GM19463 (cell line): Measurements from ENCODE around the gene KL.
A peak's percentile ranks its signal among the peaks of the same experiment; 100 is the strongest.

Experiments
- ATAC-seq: cut with Tn5 transposase; IDR thresholded peaks from one replicate; pipeline ENCODE4 v1.9.1; 2021; ENCODE audit warnings: mild to moderate bottlenecking, moderate library complexity; ENCODE audit not compliant: unreplicated experiment

Gene KL

DNA sequence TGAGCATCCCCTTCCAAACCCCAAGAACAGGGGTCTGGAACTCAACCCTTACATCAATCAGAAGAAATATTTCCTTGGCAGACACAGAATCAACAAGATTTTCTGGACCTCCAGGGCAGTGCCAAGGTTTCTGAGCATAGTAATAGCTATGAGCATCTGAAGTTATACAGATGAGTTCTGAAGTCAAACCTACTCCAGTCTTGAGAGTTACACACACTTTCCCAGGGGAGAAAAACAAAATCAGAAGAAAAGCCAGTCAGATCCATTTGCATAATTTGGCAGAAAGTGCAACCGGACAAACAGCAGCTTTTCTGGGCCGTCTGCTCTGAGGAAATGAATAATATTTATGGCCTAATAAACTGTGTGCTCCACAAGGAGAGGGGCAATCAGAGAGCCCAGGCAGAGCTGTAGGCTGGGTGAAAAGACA lies 93.1 kb downstream of the KL start:
- ATAC-seq, result peak; percentile 27

DNA sequence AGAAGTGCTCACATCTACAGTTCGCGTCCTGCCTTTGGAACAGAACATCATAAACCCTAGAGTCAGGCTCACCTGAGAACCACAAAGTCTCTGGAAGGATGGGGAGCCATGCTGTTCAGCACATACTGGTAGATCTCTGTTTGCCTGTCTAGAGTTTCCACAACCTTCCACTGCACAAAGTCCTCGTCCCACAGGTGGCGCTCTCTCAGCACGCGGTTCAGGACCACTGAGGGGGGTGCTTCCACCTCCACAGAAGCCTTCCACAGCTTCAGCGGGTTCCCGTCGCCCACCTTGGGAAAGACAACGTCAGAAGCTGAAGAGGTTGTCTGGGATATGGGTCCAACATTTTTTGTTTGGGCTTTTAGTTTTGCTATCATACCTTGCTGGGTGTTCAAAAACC lies 93.6 kb downstream of the KL start:
- ATAC-seq, result peak; percentile 27

DNA sequence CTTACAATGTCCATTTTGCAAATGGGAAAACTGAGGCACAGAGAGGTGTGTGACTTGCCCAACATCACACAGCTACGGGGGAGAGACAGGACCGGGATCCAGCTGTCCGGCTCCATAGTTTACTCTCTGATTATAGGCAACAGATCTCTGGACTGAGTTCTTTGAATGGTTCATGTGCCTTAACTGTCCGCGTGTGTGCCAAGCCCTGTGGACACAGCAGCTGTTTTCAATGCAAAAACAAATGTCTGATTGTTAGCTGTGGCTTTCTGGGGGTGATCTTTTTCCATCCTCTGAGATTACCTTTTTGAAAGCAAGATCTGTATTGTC lies 94.1 kb downstream of the KL start:
- ATAC-seq, result no peak

DNA sequence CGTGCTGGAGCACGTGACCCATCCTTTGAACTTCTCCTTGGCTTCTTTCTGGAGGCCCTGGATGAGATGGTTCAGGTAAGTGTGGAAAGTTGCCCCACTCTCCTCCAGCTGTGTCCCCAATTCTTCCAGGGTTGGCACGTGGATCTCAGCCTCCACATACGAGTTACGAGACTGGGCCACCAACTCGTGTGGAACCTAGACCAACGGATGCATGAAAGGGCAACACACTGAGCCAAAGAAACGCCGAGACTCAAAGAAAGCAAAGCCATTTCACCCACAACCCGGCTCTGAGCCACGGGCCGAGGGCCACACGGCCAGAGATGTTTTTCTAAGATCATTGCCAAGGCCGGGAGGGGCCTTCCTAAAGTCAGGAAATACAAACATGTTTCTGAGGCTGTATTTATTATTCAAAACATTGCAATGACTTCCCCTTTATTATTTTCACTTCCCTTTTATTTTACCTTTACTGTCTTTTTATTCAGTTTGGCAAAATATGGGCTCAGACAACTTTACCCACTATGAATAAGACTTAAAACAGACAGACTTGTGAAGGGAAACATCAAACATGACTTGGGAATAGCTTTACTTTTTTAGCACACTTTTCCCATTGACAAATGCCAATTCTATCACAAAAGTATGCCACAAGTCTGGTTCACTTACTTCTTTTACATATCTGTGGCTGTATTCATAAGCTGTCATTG lies 94.6 kb downstream of the KL start:
- no peak for ATAC-seq

DNA sequence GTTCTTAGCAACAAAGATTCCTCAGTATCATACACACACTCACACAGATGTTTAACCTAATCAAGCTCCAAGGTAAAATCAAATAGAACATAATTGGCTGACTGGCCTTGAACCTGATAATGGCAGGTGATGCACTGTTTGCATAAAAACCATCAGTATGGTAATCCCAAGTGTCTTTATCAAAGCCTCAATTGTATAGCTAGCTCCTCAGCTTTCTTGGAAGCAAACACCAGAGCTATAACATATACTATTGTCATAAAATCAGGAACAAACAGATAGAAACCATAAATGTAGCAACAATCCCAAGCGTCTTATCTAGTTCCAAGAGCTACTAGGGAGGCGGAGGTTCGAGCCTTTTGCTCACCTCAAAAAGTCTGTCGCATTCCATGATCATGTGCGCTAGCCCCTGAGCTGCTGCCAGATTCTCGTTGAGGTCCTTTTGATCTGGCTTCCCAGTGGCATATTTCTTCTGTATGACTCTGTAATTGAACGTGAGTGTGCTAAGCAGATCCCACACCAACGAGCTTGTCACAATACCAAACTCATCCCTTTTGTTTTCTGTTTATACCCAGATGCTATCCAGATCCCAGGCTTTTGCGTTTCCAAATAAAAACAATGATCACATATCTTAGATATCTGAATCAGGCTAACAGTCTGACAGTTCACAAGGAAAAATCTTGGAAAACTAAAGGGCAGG lies 95.3 kb downstream of the KL start:
- ATAC-seq, result no peak

DNA sequence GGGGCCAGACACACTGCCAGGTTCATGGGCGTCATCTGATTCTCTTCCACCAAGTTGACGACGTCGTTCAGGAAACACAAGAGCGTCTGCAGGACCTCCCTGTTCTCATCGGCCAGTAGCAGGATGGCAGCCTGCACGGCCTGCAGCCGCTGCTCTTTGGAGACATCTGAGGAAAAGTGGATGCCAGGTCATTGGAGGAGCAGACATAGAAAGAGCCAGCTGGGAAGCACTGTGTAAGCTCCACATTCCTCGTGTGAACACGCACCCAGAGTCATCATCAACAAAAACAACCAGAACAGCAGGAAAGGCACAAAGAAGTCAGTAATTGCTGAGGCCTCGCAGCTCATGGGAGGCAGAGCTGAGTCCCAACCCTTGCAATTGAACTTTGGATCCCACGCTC lies 96.5 kb downstream of the KL start:
- ATAC-seq, result no peak

DNA sequence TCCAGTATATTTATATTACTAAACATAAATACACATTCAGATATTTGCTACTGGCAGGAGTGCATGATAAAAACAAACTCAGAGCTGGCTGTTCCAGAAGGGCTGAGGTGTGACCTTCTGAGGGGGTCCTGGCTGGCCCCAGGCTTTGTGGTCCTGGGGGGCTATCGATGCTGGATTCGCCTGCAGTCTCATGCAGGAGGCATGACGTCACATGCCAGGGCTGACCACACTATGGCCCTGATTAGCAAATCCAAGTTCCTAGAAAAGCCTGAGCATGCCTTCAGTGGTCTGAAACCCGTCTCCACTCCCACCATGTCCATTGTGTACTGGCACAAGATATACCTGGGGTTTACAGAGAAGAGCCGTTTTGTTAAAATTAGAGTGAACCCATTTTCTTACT lies 97.9 kb downstream of the KL start:
- ATAC-seq, result no peak

DNA sequence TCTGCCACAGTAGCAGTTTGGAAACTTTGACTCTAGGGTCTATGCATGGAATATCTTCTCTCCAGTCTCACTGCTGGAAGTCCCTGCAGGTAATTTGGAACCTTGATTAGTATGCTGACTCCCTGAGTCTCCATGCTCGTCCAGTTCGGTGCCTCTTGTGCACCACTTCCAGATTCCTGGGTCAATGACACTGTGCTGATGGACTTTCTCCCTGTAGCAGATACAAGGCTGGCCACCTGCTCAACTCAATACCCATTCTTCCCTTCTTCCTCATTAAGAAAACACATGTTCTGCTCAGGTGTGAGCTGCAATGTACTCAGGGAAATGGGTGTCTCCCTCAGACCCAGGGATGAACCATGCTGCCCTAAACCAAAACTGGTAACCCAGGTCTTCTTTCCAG lies 99.1 kb downstream of the KL start:
- no peak for ATAC-seq
